GM21423 (cell line): Measurements from ENCODE around the gene SPRR5.

Source experiments
- ATAC-seq: cut with Tn5 transposase; IDR thresholded peaks from one replicate; pipeline ENCODE4 v1.9.1; 2021; ENCODE audit warnings: mild to moderate bottlenecking, moderate library complexity; ENCODE audit not compliant: unreplicated experiment

The SPRR5 gene

DNA sequence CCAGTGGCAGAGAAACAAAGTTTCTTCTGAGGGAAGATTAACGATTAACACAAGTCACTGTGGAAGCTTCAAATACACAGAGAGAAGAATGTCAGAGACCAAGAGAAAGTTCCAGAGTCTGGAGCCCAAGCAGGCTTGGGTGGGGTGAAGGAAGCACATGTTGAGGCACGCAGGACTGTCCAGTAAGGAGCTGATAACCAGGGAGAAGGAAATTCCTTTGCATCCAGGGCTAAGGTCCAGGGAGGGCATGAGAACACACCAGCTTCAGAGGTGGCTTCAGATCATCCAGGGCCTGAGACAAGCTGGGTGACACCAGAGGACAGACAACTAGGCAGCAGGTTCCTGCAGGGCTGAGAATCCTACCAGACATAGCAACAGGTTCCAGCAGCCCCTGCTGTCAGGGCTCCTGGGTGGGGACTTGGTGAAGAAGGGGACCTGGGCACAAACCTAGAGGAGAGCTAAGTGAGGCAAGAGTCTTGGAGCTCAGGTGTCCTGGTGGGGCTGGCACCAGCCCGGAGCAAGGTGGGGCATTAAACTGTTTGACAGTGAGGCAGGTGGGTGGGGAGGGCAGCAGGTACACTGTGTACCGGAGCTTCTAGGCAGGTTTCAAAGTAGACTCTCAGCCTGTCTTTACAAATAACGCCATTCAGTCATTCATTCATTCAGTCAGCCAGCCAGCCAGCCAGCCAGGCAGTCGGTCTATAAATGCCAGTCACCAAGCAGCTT is 34.3 kb downstream of the SPRR5 start:
- ATAC-seq: no peak

DNA sequence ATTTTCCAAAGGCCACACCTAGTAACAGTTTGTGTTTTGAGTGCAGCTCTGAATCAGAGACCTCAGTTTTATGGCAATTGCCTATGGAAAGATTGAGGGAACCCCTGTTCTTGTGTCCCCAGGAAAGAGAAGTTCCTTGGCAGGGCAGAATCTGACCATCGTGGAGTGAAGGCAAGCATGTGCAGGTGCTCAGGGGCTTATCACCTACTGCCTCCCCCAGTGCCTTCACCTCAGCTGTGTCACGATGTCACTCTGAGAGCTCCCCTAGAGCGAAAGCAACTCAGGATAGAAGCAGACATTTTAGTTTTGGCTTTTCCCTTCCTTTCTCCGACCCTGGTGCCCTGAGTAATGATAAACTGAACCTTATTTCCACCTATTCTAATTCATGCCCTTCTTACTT is 35.1 kb downstream of the SPRR5 start:
- ATAC-seq: no peak

DNA sequence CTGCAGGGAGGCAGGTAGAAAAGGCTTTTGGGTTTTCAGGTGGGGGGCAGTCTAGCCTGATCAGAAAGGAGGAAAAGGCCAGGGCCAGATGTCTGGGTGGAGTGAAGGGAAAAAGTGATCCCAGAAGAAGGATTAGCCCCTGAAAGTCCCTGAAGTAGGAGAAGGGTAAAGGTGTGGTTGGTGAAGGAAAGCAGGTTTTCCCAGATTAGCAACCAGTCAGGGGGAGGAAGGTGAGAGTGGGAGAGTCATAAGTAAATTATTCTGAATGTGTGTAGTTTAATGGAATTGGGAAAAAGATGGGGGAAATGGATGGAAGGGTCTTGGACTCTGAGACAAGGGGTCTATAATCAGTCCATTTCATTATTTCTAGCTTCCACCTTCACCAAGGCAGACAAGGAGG is 36.2 kb downstream of the SPRR5 start:
- no peak for ATAC-seq

DNA sequence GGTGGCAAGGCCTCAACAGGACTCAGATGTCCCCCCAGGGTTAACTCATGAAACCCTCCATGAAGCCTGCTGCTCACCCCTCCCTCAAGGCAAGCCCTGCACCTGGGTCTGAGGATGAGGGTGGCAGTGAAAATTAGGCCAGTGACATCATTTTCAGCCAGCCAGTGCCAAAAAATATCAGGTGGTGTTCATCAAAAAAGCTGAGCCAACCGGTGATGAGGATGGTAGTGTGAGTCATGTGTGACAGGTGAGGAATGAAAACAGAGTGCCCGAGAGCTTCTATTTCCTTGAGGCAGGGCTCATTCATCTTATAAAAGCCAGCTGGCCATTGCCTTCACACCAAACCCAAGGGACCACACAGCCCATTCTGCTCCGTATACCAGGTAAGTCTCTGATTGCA is 36.7 kb downstream of the SPRR5 start, which contains the start of gene SPRR1A:
SPRR1A (plus strand) TSS at position 339 of the 400 bp plus-strand sequence. CDS start 1,150 bp downstream, outside the sequence.
- ATAC-seq: no peak

DNA sequence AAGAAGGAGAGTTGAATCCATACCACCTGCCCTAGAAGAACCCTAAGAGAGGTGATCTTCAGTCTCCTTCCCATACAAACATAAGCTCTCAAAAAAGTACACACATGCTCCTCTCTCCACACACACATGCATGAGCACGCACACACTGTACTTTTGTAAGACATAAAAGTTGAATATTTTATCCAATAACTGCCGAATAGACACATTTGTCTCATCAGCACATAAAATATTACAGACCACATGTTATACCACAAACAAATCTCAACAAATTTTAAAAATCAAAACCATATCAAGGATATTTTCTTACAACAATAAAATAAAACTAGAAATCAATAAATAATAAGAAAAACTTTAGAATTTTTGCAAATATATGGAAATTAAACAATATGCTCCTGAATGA is 39.6 kb downstream of the SPRR5 start:
- no peak for ATAC-seq

DNA sequence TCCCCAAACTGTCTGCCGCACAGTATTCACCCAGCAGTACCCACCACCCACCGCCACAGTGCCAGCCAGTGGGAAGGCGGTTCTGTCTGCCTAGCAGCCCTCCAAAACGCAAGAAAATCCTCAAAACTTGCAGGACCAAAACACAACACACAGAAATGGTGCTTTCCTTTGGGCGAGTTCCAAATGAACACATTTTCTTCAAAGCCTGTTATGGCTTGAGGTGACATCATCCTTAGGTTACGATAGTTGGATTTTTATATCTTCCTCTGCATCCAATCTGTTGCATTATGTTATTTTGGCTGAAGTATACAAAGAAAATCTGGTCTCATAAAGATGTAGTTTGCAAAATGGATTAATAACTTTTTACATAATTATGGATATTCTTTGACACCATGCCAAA is 46.2 kb downstream of the SPRR5 start:
- ATAC-seq: no peak

DNA sequence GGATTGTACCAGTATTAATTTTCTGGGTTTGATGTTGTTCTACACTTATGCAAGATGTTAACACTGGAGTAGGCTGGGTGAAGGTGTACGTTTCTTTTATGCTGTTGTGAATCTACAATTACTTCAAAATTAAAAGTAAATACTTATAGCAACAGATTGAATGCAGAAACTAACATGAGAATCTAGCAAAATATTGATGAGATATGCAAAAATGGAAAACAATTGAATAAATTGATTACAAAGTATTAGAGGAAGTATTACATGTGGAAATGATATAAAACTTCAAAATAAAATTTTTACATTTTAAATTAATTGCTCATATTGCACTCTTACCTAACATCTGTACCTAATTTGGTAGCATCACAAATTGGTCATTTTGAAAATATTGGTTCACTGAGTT is 48.8 kb downstream of the SPRR5 start:
- ATAC-seq: no peak

DNA sequence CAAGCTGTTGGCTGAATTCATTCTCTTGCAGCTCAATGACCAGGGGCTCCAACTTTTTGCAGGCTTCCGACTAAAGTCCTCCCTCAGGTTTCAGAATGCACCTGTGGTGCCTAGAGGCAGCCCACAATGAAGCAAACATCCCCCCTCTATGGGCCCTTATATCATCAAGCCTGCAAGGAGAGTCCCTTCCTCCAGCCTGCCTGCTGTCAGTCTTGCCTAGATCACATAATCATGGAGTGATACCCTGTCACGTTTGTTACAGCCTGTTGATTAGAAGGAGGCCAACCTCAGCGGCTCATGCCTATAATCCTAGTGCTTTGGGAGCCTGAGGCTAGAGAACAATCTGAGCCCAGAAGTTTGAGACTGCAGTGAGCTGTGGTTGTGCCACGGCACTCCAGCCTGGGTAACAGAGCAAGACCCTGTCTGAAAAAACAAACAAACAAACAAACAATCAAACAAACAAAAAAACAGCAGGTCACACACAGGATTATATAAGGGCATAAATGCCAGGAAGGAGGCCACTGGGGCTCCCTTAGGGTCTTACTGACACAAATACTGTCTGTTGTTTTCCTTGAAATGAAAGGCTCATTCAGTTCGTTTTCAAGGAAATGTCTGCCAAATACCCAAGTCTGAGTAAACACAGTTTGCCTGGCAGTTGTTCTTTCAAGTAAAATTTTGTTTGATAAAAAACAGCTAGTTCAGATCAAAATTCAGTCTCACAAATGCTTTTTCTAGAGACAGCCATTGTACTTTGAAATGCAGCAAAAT is 49.8 kb downstream of the SPRR5 start:
- no peak for ATAC-seq

DNA sequence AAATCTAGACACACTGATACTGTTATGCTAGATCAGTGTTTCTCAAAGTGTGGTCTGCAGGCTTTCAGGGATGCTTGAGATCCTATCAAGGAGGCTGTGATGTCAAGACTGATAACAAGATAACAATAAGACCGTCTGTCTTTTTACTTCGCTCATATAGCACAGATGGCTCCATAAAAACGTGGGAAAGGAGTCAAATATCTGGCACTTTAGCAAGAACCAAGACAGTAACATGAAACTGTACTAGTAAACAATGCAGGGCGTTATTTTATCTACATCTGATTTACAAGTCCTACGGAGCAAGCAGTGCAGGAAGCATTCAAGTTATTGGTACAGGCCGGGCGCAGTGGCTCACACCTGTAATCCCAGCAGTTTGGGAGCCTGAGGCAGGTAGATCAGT is 50.9 kb downstream of the SPRR5 start:
- no peak for ATAC-seq

DNA sequence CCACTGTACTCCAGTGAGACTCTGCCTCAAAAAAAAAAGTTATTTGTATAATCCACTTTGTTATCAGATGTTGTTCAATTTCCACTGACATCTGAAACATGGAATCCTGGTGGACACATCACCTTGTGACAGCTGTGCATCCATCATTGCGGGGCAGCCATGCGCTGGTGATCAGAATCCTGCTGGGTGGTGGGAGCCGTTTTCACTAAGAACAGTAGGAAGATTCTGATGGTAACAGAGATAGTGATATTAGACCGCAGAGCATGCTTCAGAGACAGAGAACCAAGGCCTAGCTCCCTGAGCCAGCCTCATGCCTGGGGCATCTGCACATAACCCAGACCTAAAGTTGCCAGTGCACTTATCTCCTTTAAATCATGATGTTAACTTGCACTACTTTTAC is 51.5 kb downstream of the SPRR5 start:
- ATAC-seq: no peak
